Fibroblast of mammary gland (primary cell): ENCODE data around the gene PCYT1B.

Experiments used
- DNase-seq: peaks from one replicate; pipeline ENCODE4 v3.0.0-alpha.2; 2010; ENCODE audit warnings: low read depth
- H3K4me3 ChIP-seq: 2 replicates; pipeline ENCODE4 v1.5.1; 2011; ENCODE audit warnings: low read depth, mild to moderate bottlenecking, low read length, moderate library complexity; ENCODE audit not compliant: control insufficient read depth
- CTCF ChIP-seq: conservative IDR thresholded peaks from 2 replicates; pipeline ENCODE4 v1.5.1; 2011; ENCODE audit warnings: low read depth, low read length, inconsistent platforms; ENCODE audit not compliant: control insufficient read depth, insufficient read depth

Gene PCYT1B

GRCh38 chrX:24575496-24575895, 71.7 kb downstream of the PCYT1B start:
- TF ChIP-seq CTCF, result no peak
- no peak overlapping the region for H3K4me3 ChIP-seq
- DNase-seq, result no peak

- no peak for TF ChIP-seq CTCF
- no peak overlapping the region for H3K4me3 ChIP-seq
Measured at GRCh38 chrX:24574743-24575142, 72.4 kb downstream of the PCYT1B start.

GRCh38 chrX:24567169-24567568, 80.0 kb downstream of the PCYT1B start:
- no peak for DNase-seq
- no peak for TF ChIP-seq CTCF
- no peak overlapping the region for H3K4me3 ChIP-seq

More at GRCh38 chrX:24574743-24575142, 72.4 kb downstream of the PCYT1B start:
- DNase-seq, result no peak

GRCh38 chrX:24566240-24566639, 80.9 kb downstream of the PCYT1B start:
- no peak for DNase-seq
- no peak overlapping the region for H3K4me3 ChIP-seq
- TF ChIP-seq CTCF, result no peak

GRCh38 chrX:24563291-24564010, 83.7 kb downstream of the PCYT1B start:
- no peak for TF ChIP-seq CTCF
- no peak overlapping the region for H3K4me3 ChIP-seq
- DNase-seq, result no peak

- peak; percentile 26 for TF ChIP-seq CTCF
- DNase-seq, result peak; percentile 25
- no peak overlapping the region for H3K4me3 ChIP-seq
Measured at GRCh38 chrX:24561121-24561520, 86.0 kb downstream of the PCYT1B start.

- DNase-seq, result peak; percentile 5
Measured at GRCh38 chrX:24553011-24553410, 94.1 kb downstream of the PCYT1B start.

More at GRCh38 chrX:24553011-24553410, 94.1 kb downstream of the PCYT1B start:
- TF ChIP-seq CTCF, result no peak
- no peak overlapping the region for H3K4me3 ChIP-seq
